Subcutaneous preadipocyte (primary cell): ENCODE data around the gene PAGE2. TPM values are rescaled to one million over a fixed set of nuclear protein-coding genes. Genes with fewer than 3 reads are reported as not detected.

Experiments
- total RNA-seq: library from RNA; depleted of rRNA; stranded (reverse); fragments of >200 nt; gene quantifications from 2 replicates; pipeline ENCODE4 v1.2.3, GENCODE V29; 2012

Gene PAGE2
- total RNA-seq, result not detected in 2 replicates

GRCh38 chrX:55088795-55089489 is at the start of gene PAGE2:
TSS of gene PAGE2 (plus strand) at chrX:55089018. CDS start at chrX:55090021, 1,003 bp downstream.

GRCh38 chrX:55074851-55075467 is 13.9 kb upstream of the PAGE2 start, which contains the start of gene PAGE2B:
TSS of gene PAGE2B (plus strand) at chrX:55075030. CDS start at chrX:55076042, 1,012 bp downstream.

Other genes starting within 250 kb of the PAGE2 start
- gene TRO, start 168.2 kb upstream of the PAGE2 start, total RNA-seq, result 1.4 and 5.1 TPM in 2 replicates
- gene PFKFB1, start 94.8 kb upstream of the PAGE2 start, total RNA-seq, result not detected in 2 replicates
- 8.5 and 11.9 TPM in 2 replicates for gene APEX2, start 88.7 kb upstream of the PAGE2 start, total RNA-seq
- gene ALAS2, start 58.0 kb upstream of the PAGE2 start, total RNA-seq, result not detected in 2 replicates
- not detected in 2 replicates for gene PAGE2B, start 14.0 kb upstream of the PAGE2 start, total RNA-seq
- gene PAGE5, start 131.3 kb downstream of the PAGE2 start, total RNA-seq, result not detected in 2 replicates
- not detected in 2 replicates for gene PAGE3, start 175.9 kb downstream of the PAGE2 start, total RNA-seq